ENCODE measurements around the gene ITPK1.

ITPK1 gene

GRCh38 chr14:92888896-92889295, 226.8 kb downstream of the ITPK1 start:
- no peak for DNase-seq (ENCODE audit: low read depth)

- no peak for DNase-seq (ENCODE audit: low read depth)
These were observed 228.6 kb downstream of the ITPK1 start for GRCh38 chr14:92887157-92887556.

All from activated T-cell treated with anti-CD3 and anti-CD28 coated beads for 48 hours (primary cell).